Measurements from ENCODE around the gene LRP5. TPM values are rescaled to one million over a fixed set of nuclear protein-coding genes. Genes with fewer than 3 reads are reported as not detected.

The LRP5 gene
- total and polyA plus RNA-seq, 2 experiments from 2014 or later: 26.9 to 51.1 TPM

GRCh38 chr11:68495872-68496271, 183.5 kb downstream of the LRP5 start (continued):
- TF ChIP-seq ZNF462 (CRISPR knock-in tag; IDR thresholded peaks at IDR 0.05): no peak
- TF ChIP-seq NANOG (IDR thresholded peaks at IDR 0.05; ENCODE audit: borderline replicate concordance): no peak

GRCh38 chr11:68497761-68498160, 185.4 kb downstream of the LRP5 start:
- peaks cover 100% of the 10 kb centered on the region for H3K79me2 ChIP-seq (replicated peaks; ENCODE audit: insufficient read depth)
- Mint-ChIP-seq H3K27me3 (ENCODE audit: insufficient read depth, low read depth, poor library complexity) (peaks cover 6% of the 10 kb centered on the region), H3K36me3 (ENCODE audit: low read depth) (peaks cover 6% of the 10 kb centered on the region; the same call in 1 of the 3 replicates), H3K4me1 (peaks cover 38% of the 10 kb centered on the region), H3K27ac (no peak overlapping the region), H3K9me3 (no peaks in the 10 kb centered on the region; the same call in 2 of the 3 replicates), H3K4me3 (no peak overlapping the region)
- no peak overlapping the region for H3K27ac ChIP-seq (ENCODE audit: low read depth)
- H3K4me3 ChIP-seq: no peak overlapping the region
- DNase-seq (ENCODE audit: low spot score) (no peak), ATAC-seq (no peak)
- no peak overlapping the region for H3K4me2 ChIP-seq
- H2AFZ ChIP-seq: no peak overlapping the region
- no peak for TF ChIP-seq REST (IDR thresholded peaks at IDR 0.05; ENCODE audit: unreplicated experiment)
- no peak for TF ChIP-seq JUNB (IDR thresholded peaks at IDR 0.05; ENCODE audit: unreplicated experiment)
- no peak for TF ChIP-seq ZNF331 (CRISPR knock-in tag; IDR thresholded peaks at IDR 0.05; ENCODE audit: low read depth)
- H3K36me3 ChIP-seq (ENCODE audit: insufficient read depth): no peaks in the 10 kb centered on the region
- H3K4me1 ChIP-seq (ENCODE audit: insufficient read depth): peaks cover 34% of the 10 kb centered on the region
- peaks cover 90% of the 10 kb centered on the region for H4K20me1 ChIP-seq (replicated peaks; ENCODE audit: insufficient read depth)
- H3F3A ChIP-seq (replicated peaks; ENCODE audit: low read depth): no peaks in the 10 kb centered on the region; the same call in 1 of the 2 replicates
- no peaks in the 10 kb centered on the region for H3K27me3 ChIP-seq (ENCODE audit: insufficient read depth)
- no peaks in the 10 kb centered on the region for H3K9me2 ChIP-seq (ENCODE audit: insufficient read depth)
